A204.1 (cell line): ENCODE measurements around the gene HOXA9.

Experiments used
- FAIRE-seq: peaks from 2 replicates; lab custom pipeline; 2012; peaks lifted over from hg19 to GRCh38; lab: Jason Lieb, UNC

The HOXA9 gene

GRCh38 chr7:27163288-27164044 lies 1.9 kb downstream of the HOXA9 start:
- no peak for FAIRE-seq

GRCh38 chr7:27162561-27163287 lies 2.6 kb downstream of the HOXA9 start:
- FAIRE-seq, result no peak

- FAIRE-seq, result no peak
Observed at GRCh38 chr7:27161721-27162560, 3.4 kb downstream of the HOXA9 start.

- no peak for FAIRE-seq
Observed at GRCh38 chr7:27161214-27161720, 4.1 kb downstream of the HOXA9 start.

GRCh38 chr7:27160546-27161213 lies 4.7 kb downstream of the HOXA9 start:
- peak; percentile 19 for FAIRE-seq

GRCh38 chr7:27160145-27160545 lies 5.2 kb downstream of the HOXA9 start:
- FAIRE-seq, result no peak

GRCh38 chr7:27159266-27160144 lies 5.8 kb downstream of the HOXA9 start:
- no peak for FAIRE-seq

GRCh38 chr7:27158436-27159265 lies 6.7 kb downstream of the HOXA9 start:
- FAIRE-seq, result no peak

GRCh38 chr7:27157702-27158431 lies 7.5 kb downstream of the HOXA9 start:
- FAIRE-seq, result no peak

GRCh38 chr7:27156916-27157701 lies 8.2 kb downstream of the HOXA9 start:
- no peak for FAIRE-seq

- no peak for FAIRE-seq
Observed at GRCh38 chr7:27156508-27156898, 8.8 kb downstream of the HOXA9 start, which contains the start of gene HOXA7. HOXA7 (minus strand) TSS chr7:27156675; CDS start chr7:27156545, 130 bp downstream.

- FAIRE-seq, result no peak
Observed at GRCh38 chr7:27155816-27156507, 9.4 kb downstream of the HOXA9 start.

- no peak for FAIRE-seq
Observed at GRCh38 chr7:27154901-27155815, 10.2 kb downstream of the HOXA9 start.

- no peak for FAIRE-seq
Observed at GRCh38 chr7:27154369-27154768, 11.0 kb downstream of the HOXA9 start.

- FAIRE-seq, result no peak
Observed at GRCh38 chr7:27153526-27153925, 11.8 kb downstream of the HOXA9 start.

- no peak for FAIRE-seq
Observed at GRCh38 chr7:27152816-27153442, 12.4 kb downstream of the HOXA9 start.
